GM12878 (cell line): Measurements from ENCODE around the gene LFNG. TPM values are rescaled to one million over a fixed set of nuclear protein-coding genes. Genes with fewer than 3 reads are reported as not detected.

ENCODE experiments used
- CBFB ChIP-seq: IDR thresholded peaks from 2 replicates; pipeline ENCODE4 v1.6.1; 2016; ENCODE audit warnings: antibody characterized with exemption, low read depth
- CREM ChIP-seq: IDR thresholded peaks from 2 replicates; pipeline ENCODE4 v1.6.1; 2014; ENCODE audit warnings: antibody characterized with exemption, low read depth
- LARP7 ChIP-seq: fragments of 450-650 bp; IDR thresholded peaks from 2 replicates; pipeline ENCODE4 v1.6.1; 2017; ENCODE audit warnings: mild to moderate bottlenecking
- STAT3 ChIP-seq: IDR thresholded peaks from 2 replicates; pipeline ENCODE4 v1.6.1; 2011; ENCODE audit warnings: low read depth, low read length, improper control_type of control experiment
- YY1 ChIP-seq: IDR thresholded peaks from 2 replicates; pipeline ENCODE4 v1.6.1; 2011; ENCODE audit warnings: low read depth, mild to moderate bottlenecking, low read length
- ZNF384 ChIP-seq: IDR thresholded peaks from 2 replicates; pipeline ENCODE4 v1.6.1; 2012; ENCODE audit warnings: low read depth, mild to moderate bottlenecking, low read length, improper control_type of control experiment, borderline replicate concordance
- polyA plus RNA-seq, 11 experiments: library from polyadenylated mRNA; depleted of rRNA in 4 of 11; unstranded in 6 of 11; stranded (reverse) in 5 of 11; fragments of >200 nt; fragmentation: Nextera tagmentation in 4 of 11; fragmentation: Illumina TruSeq in 1 of 11; extraction: Ambion mirVana in 4 of 11; extraction: Trizol in 1 of 11; gene quantifications; 1 replicate in 1 of 11; 2 replicates in 10 of 11; pipeline versions ENCODE4 v1.2.1 to v1.2.3, GENCODE V29; 2011 to 2016; ENCODE audit warnings: inconsistent platforms in 2 of 11, missing spikeins in 2 of 11, low read depth in 1 of 11
- total RNA-seq, 4 experiments: library from RNA; depleted of rRNA in 3 of 4; stranded (reverse); fragments of >200 nt in 3 of 4; fragmentation: Illumina TruSeq in 1 of 4; extraction: Trizol in 1 of 4; gene quantifications; 2 replicates each; pipeline versions ENCODE4 v1.2.1 to v1.2.3, GENCODE V29; 2013 to 2021
- TF ChIP-seq, protein P1 (sequence below): fragments of 450-650 bp; IDR thresholded peaks from 2 replicates; pipeline ENCODE4 v1.6.1; 2017; ENCODE audit warnings: mild to moderate bottlenecking, moderate library complexity
- TF ChIP-seq, protein P2 (sequence below): IDR thresholded peaks from 2 replicates; pipeline ENCODE4 v1.6.1; 2011; ENCODE audit warnings: borderline replicate concordance, low read depth, mild to moderate bottlenecking, moderate library complexity, low read length; ENCODE audit not compliant: insufficient read depth, poor library complexity, severe bottlenecking
- TF ChIP-seq, protein P3 (sequence below): IDR thresholded peaks from 2 replicates; pipeline ENCODE4 v1.6.1; 2012; ENCODE audit warnings: mild to moderate bottlenecking, low read depth, low read length

Gene LFNG
- total and polyA plus RNA-seq, 10 of the 15 experiments (the other 5 are each of a cell fraction or from before 2014, with no cell fraction given): 0.09 to 0.68 (median 0.33) TPM; not detected in 2

DNA sequence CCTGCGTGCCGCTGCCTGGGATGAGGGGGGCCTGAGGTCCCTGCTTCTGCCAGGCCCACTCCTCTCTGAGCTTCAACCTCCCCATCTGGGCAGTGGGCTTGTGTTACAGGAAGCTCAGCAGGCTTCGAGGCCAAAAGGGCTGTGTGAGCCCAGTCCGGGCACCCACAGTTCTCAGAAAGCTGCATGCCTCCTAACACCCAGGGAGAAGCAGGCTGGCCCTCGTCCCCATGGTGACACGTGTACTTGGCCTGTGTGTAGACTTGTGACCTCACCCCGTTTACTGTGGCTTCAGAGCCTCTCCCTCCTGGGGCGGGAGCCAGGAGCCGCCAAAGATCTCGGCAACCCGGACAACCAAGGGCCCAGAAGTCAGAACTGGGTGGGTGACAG, 41.2 kb upstream of the LFNG start (continued):
- TF ChIP-seq, protein P1, sequence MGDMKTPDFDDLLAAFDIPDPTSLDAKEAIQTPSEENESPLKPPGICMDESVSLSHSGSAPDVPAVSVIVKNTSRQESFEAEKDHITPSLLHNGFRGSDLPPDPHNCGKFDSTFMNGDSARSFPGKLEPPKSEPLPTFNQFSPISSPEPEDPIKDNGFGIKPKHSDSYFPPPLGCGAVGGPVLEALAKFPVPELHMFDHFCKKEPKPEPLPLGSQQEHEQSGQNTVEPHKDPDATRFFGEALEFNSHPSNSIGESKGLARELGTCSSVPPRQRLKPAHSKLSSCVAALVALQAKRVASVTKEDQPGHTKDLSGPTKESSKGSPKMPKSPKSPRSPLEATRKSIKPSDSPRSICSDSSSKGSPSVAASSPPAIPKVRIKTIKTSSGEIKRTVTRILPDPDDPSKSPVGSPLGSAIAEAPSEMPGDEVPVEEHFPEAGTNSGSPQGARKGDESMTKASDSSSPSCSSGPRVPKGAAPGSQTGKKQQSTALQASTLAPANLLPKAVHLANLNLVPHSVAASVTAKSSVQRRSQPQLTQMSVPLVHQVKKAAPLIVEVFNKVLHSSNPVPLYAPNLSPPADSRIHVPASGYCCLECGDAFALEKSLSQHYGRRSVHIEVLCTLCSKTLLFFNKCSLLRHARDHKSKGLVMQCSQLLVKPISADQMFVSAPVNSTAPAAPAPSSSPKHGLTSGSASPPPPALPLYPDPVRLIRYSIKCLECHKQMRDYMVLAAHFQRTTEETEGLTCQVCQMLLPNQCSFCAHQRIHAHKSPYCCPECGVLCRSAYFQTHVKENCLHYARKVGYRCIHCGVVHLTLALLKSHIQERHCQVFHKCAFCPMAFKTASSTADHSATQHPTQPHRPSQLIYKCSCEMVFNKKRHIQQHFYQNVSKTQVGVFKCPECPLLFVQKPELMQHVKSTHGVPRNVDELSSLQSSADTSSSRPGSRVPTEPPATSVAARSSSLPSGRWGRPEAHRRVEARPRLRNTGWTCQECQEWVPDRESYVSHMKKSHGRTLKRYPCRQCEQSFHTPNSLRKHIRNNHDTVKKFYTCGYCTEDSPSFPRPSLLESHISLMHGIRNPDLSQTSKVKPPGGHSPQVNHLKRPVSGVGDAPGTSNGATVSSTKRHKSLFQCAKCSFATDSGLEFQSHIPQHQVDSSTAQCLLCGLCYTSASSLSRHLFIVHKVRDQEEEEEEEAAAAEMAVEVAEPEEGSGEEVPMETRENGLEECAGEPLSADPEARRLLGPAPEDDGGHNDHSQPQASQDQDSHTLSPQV: no peak
- TF ChIP-seq CREM (no peak), YY1 (no peak), CBFB (no peak), STAT3 (no peak), LARP7 (no peak), ZNF384 (no peak)
- TF ChIP-seq, protein P2, sequence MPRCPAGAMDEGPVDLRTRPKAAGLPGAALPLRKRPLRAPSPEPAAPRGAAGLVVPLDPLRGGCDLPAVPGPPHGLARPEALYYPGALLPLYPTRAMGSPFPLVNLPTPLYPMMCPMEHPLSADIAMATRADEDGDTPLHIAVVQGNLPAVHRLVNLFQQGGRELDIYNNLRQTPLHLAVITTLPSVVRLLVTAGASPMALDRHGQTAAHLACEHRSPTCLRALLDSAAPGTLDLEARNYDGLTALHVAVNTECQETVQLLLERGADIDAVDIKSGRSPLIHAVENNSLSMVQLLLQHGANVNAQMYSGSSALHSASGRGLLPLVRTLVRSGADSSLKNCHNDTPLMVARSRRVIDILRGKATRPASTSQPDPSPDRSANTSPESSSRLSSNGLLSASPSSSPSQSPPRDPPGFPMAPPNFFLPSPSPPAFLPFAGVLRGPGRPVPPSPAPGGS: no peak
- TF ChIP-seq, protein P3, sequence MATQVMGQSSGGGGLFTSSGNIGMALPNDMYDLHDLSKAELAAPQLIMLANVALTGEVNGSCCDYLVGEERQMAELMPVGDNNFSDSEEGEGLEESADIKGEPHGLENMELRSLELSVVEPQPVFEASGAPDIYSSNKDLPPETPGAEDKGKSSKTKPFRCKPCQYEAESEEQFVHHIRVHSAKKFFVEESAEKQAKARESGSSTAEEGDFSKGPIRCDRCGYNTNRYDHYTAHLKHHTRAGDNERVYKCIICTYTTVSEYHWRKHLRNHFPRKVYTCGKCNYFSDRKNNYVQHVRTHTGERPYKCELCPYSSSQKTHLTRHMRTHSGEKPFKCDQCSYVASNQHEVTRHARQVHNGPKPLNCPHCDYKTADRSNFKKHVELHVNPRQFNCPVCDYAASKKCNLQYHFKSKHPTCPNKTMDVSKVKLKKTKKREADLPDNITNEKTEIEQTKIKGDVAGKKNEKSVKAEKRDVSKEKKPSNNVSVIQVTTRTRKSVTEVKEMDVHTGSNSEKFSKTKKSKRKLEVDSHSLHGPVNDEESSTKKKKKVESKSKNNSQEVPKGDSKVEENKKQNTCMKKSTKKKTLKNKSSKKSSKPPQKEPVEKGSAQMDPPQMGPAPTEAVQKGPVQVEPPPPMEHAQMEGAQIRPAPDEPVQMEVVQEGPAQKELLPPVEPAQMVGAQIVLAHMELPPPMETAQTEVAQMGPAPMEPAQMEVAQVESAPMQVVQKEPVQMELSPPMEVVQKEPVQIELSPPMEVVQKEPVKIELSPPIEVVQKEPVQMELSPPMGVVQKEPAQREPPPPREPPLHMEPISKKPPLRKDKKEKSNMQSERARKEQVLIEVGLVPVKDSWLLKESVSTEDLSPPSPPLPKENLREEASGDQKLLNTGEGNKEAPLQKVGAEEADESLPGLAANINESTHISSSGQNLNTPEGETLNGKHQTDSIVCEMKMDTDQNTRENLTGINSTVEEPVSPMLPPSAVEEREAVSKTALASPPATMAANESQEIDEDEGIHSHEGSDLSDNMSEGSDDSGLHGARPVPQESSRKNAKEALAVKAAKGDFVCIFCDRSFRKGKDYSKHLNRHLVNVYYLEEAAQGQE: no peak
